Gastrocnemius medialis (tissue), 4 donors: ENCODE results near the gene CRYGN. TPM values are rescaled to one million over a fixed set of nuclear protein-coding genes. Genes with fewer than 3 reads are reported as not detected.
A peak's percentile ranks its signal among the peaks of the same experiment; 100 is the strongest.

Experiments
- ATAC-seq, 2 donors: fragments of 150-250 bp; one replicate each; pipeline ENCODE4 v1.9.1; 2016
- DNase-seq, 2 donors: peaks; one replicate each; pipeline ENCODE4 v3.0.0-alpha.2; 2019
- H3K27ac ChIP-seq, 4 donors: fragments of 200-600 bp; sonication (generic); 1 replicate in 1 of 4; 2 replicates in 3 of 4; pipeline ENCODE4 v1.5.1; 2016 to 2018; ENCODE audit warnings: mild to moderate bottlenecking in 2 of 4, moderate library complexity in 1 of 4
- H3K27me3 ChIP-seq, 3 donors: fragments of 200-600 bp; sonication (generic) in 2 of 3; 1 replicate in 1 of 3; 2 replicates in 2 of 3; pipeline versions ENCODE4 v1.5.1 to v1.6.0; 2016 to 2019; ENCODE audit warnings: mild to moderate bottlenecking in 1 of 3, moderate library complexity in 1 of 3
- H3K36me3 ChIP-seq, 2 donors: fragments of 200-600 bp; sonication (generic) in 1 of 2; one replicate each; pipeline ENCODE4 v1.5.1; 2017 to 2018
- H3K4me1 ChIP-seq, 2 donors: fragments of 200-600 bp; sonication (generic) in 1 of 2; one replicate each; pipeline ENCODE4 v1.5.1; 2016 to 2017; ENCODE audit warnings: mild to moderate bottlenecking in 2 of 2
- H3K4me3 ChIP-seq, 4 donors: fragments of 200-600 bp; sonication (generic) in 3 of 4; 1 replicate in 1 of 4; 2 replicates in 3 of 4; pipeline ENCODE4 v1.5.1; 2016 to 2019; ENCODE audit warnings: mild to moderate bottlenecking in 2 of 4
- H3K9me3 ChIP-seq, 3 donors: fragments of 200-600 bp; sonication (generic) in 2 of 3; 1 replicate in 1 of 3; 2 replicates in 2 of 3; pipeline ENCODE4 v1.5.1; 2016 to 2019
- CTCF ChIP-seq, 5 experiments: fragments of 450-650 bp in 3 of 5; fragments of 200-600 bp in 2 of 5; sonication (generic) in 2 of 5; IDR thresholded peaks in 4 of 5; conservative IDR thresholded peaks in 1 of 5; 1 replicate in 4 of 5; 2 replicates in 1 of 5; pipeline ENCODE4 v1.5.1; 2016 to 2019; ENCODE audit warnings: antibody characterized with exemption in 5 of 5, mild to moderate bottlenecking in 3 of 5, moderate library complexity in 3 of 5
- POLR2A ChIP-seq, 2 donors: fragments of 450-650 bp; IDR thresholded peaks; one replicate each; pipeline ENCODE4 v1.6.1; 2017; ENCODE audit warnings: antibody characterized with exemption in 2 of 2, mild to moderate bottlenecking in 2 of 2, moderate library complexity in 2 of 2
- in situ Hi-C, 4 donors: fragments of 200-750 bp; cut with MboI; loops; one replicate each; pipeline versions ENCODE4 v1.15.0 to v1.8.0; 2017; ENCODE audit warnings: low sequenced_read_pairs in 4 of 4
- intact Hi-C: fragments of 100-400 bp; cut with DNase I; formaldehyde crosslinking; loops from one replicate; pipeline ENCODE4 v1.15.1; 2023; ENCODE audit warnings: low total_unique reads
- total RNA-seq, 4 donors: library from RNA; depleted of rRNA; stranded (reverse); fragments of >200 nt; gene quantifications; one replicate each; pipeline versions ENCODE4 v1.1.0 to v1.2.3, GENCODE V29; 2016

CRYGN gene
- total RNA-seq, 4 donors from 2014 or later: not detected

- H3K27me3 ChIP-seq: no peaks in the 10 kb centered on the region
- intact Hi-C loops (no loop called here), in situ Hi-C loops (no loop called here)
- H3K27ac ChIP-seq: peak overlapping the region; percentile 39 to 61 (median 56)
- TF ChIP-seq POLR2A (IDR thresholded peaks at IDR 0.05): no peak
- TF ChIP-seq CTCF (IDR thresholded peaks at IDR 0.05 in 4 of 5, conservative IDR thresholded peaks at IDR 0.05 in 1 of 5): no peak
- DNase-seq (peak in 1 of 2 donors; percentile 8), ATAC-seq (peak in 1 of 2 donors; percentile 49)
- H3K9me3 ChIP-seq: peaks cover 0 to 11% (median 0%) of the 10 kb centered on the region in 3 donors
- no peaks in the 10 kb centered on the region for H3K36me3 ChIP-seq
- H3K4me3 ChIP-seq: no peak overlapping the region
- H3K4me1 ChIP-seq: no peaks in the 10 kb centered on the region
Measured at GRCh38 chr7:151425670-151426440, 14.1 kb downstream of the CRYGN start.

- in situ Hi-C loops: no loop called here
Measured at GRCh38 chr7:151424799-151425198, 15.1 kb downstream of the CRYGN start.

DNA sequence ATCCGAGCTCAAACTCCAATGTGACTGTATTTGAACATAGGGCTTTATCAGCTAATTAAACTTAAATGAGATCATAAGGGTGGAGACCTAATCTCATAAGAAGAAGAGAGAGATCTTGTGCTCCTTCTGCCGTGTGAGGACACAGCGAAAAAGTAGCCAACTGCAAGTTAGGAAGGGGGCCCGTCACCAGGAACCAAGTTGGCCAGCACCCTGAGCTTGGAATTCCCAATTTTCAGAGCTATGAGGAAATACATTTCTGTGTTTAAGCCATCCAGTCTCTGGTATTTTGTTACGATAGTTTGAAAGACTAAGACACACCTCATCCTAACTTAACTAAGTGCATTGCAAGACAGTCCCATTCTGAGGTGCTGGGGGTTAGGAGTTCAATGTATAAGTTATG, 16.0 kb downstream of the CRYGN start:
- in situ Hi-C loops (no loop called here), intact Hi-C loops (no loop called here)
- H3K9me3 ChIP-seq: peaks cover 0 to 11% (median 0%) of the 10 kb centered on the region in 3 donors
- H3K36me3 ChIP-seq: no peaks in the 10 kb centered on the region
- H3K27me3 ChIP-seq: no peaks in the 10 kb centered on the region
- no peak for TF ChIP-seq POLR2A (IDR thresholded peaks at IDR 0.05)
- TF ChIP-seq CTCF (IDR thresholded peaks at IDR 0.05 in 4 of 5, conservative IDR thresholded peaks at IDR 0.05 in 1 of 5): no peak
- no peaks in the 10 kb centered on the region for H3K4me1 ChIP-seq
- no peak overlapping the region for H3K4me3 ChIP-seq
- H3K27ac ChIP-seq: no peak overlapping the region
- ATAC-seq (no peak), DNase-seq (peak in 1 of 2 donors; percentile 3)

More at GRCh38 chr7:151424799-151425198, 15.1 kb downstream of the CRYGN start:
- Histone ChIP-seq H3K27ac (no peak overlapping the region), H3K4me1 (no peaks in the 10 kb centered on the region), H3K4me3 (no peak overlapping the region), H3K27me3 (no peaks in the 10 kb centered on the region), H3K9me3 (peaks cover 0 to 11% (median 0%) of the 10 kb centered on the region in 3 donors), H3K36me3 (no peaks in the 10 kb centered on the region)
- ATAC-seq (no peak), DNase-seq (peak in 1 of 2 donors; percentile 2)
- no peak for TF ChIP-seq POLR2A (IDR thresholded peaks at IDR 0.05)
- no peak for TF ChIP-seq CTCF (IDR thresholded peaks at IDR 0.05 in 4 of 5, conservative IDR thresholded peaks at IDR 0.05 in 1 of 5)
- intact Hi-C loops: no loop called here

GRCh38 chr7:151423226-151423625, 16.7 kb downstream of the CRYGN start:
- intact Hi-C loops (no loop called here), in situ Hi-C loops (no loop called here)
- H3K4me1 ChIP-seq: no peaks in the 10 kb centered on the region
- H3K36me3 ChIP-seq: no peaks in the 10 kb centered on the region
- H3K27ac ChIP-seq: no peak overlapping the region
- TF ChIP-seq POLR2A (IDR thresholded peaks at IDR 0.05): no peak
- TF ChIP-seq CTCF (IDR thresholded peaks at IDR 0.05 in 4 of 5, conservative IDR thresholded peaks at IDR 0.05 in 1 of 5): no peak
- H3K9me3 ChIP-seq: peaks cover 0 to 11% (median 0%) of the 10 kb centered on the region in 3 donors
- peak in 1 of 2 donors; percentile 0 for DNase-seq
- no peak for ATAC-seq
- no peaks in the 10 kb centered on the region for H3K27me3 ChIP-seq
- H3K4me3 ChIP-seq: no peak overlapping the region
